ENCODE measurements around the gene PKD1L1. TPM values are rescaled to one million over a fixed set of nuclear protein-coding genes. Genes with fewer than 3 reads are reported as not detected.

Gene PKD1L1
- total RNA-seq, 1 donor from 2014 or later = 0.89 TPM

Other genes starting within 250 kb of the PKD1L1 start
- gene HUS1, start 31.1 kb upstream of the PKD1L1 start, total RNA-seq = 45.1 and 50.0 TPM in 2 replicates
- not detected in 2 replicates for gene SUN3, start 80.6 kb upstream of the PKD1L1 start, total RNA-seq
- gene C7orf57, start 87.1 kb upstream of the PKD1L1 start, total RNA-seq = not detected in 2 replicates
- 10.6 and 15.2 TPM in 2 replicates for gene UPP1, start 140.8 kb upstream of the PKD1L1 start, total RNA-seq
- 0.07 and 0.12 TPM in 2 replicates for gene ABCA13, start 223.0 kb upstream of the PKD1L1 start, total RNA-seq

Measured in progenitor cell of endocrine pancreas (in vitro differentiated cells).